GM23338 (cell line): Measurements from ENCODE around the gene PTPRA. TPM values are rescaled to one million over a fixed set of nuclear protein-coding genes. Genes with fewer than 3 reads are reported as not detected.

Source experiments
- ATAC-seq: fragments of 200-7000 bp; cut with Tn5 transposase; 3 replicates; pipeline ENCODE4 v1.9.1; 2020
- DNase-seq: peaks from one replicate; pipeline ENCODE4 v3.0.0-alpha.2; 2015; ENCODE audit warnings: low spot score
- H2AFZ ChIP-seq: fragments of 200-600 bp; sonication (generic); 2 replicates; pipeline ENCODE4 v1.8.0; 2016; ENCODE audit warnings: antibody characterized with exemption, mild to moderate bottlenecking, moderate library complexity
- H3F3A ChIP-seq: fragments of 200-600 bp; sonication (generic); replicated peaks from 2 replicates; pipeline ENCODE4 v1.8.0; 2017; ENCODE audit warnings: antibody characterized with exemption, mixed run types, low read depth
- H3K27ac ChIP-seq: fragments of 200-600 bp; sonication (generic); 2 replicates; pipeline ENCODE4 v1.6.1; 2016; ENCODE audit warnings: low read depth
- H3K27me3 ChIP-seq: fragments of 200-600 bp; sonication (generic); 2 replicates; pipeline ENCODE4 v1.8.0; 2016; ENCODE audit warnings: mild to moderate bottlenecking, mixed run types, moderate library complexity; ENCODE audit not compliant: insufficient read depth
- H3K36me3 ChIP-seq: fragments of 200-600 bp; sonication (generic); 2 replicates; pipeline ENCODE4 v1.8.0; 2016; ENCODE audit warnings: mild to moderate bottlenecking; ENCODE audit not compliant: insufficient read depth
- H3K4me1 ChIP-seq: fragments of 200-600 bp; sonication (generic); 2 replicates; pipeline ENCODE4 v1.8.0; 2016; ENCODE audit warnings: mild to moderate bottlenecking, moderate library complexity; ENCODE audit not compliant: insufficient read depth
- H3K4me2 ChIP-seq: fragments of 200-600 bp; sonication (generic); 2 replicates; pipeline ENCODE4 v1.7.1; 2017; ENCODE audit warnings: mixed run types
- H3K4me3 ChIP-seq: fragments of 200-600 bp; sonication (generic); 2 replicates; pipeline ENCODE4 v1.6.1; 2016; ENCODE audit warnings: mixed run types
- H3K79me2 ChIP-seq: fragments of 200-600 bp; sonication (generic); replicated peaks from 2 replicates; pipeline ENCODE4 v1.8.0; 2017; ENCODE audit warnings: mild to moderate bottlenecking; ENCODE audit not compliant: insufficient read depth
- H3K9me2 ChIP-seq: fragments of 200-600 bp; sonication (generic); 2 replicates; pipeline ENCODE4 v1.8.0; 2017; ENCODE audit not compliant: insufficient read depth
- H4K20me1 ChIP-seq: fragments of 200-600 bp; sonication (generic); replicated peaks from 2 replicates; pipeline ENCODE4 v1.8.0; 2017; ENCODE audit warnings: mild to moderate bottlenecking; ENCODE audit not compliant: insufficient read depth
- H3K27ac Mint-ChIP-seq: 2 replicates; pipeline ENCODE4 v1.8.0; 2020; ENCODE audit warnings: inconsistent platforms, mild to moderate bottlenecking, moderate library complexity, mixed read lengths
- H3K27me3 Mint-ChIP-seq: 3 replicates; pipeline ENCODE4 v1.8.0; 2022; ENCODE audit warnings: low read depth, mild to moderate bottlenecking, moderate library complexity, mixed read lengths, inconsistent platforms; ENCODE audit not compliant: insufficient read depth, poor library complexity
- H3K36me3 Mint-ChIP-seq: 3 replicates; pipeline ENCODE4 v1.8.0; 2021; ENCODE audit warnings: low read depth, mild to moderate bottlenecking, inconsistent platforms, moderate library complexity, mixed read lengths
- H3K4me1 Mint-ChIP-seq: 3 replicates; pipeline ENCODE4 v1.8.0; 2020; ENCODE audit warnings: mild to moderate bottlenecking, inconsistent platforms, mixed read lengths
- H3K4me3 Mint-ChIP-seq: 3 replicates; pipeline ENCODE4 v1.8.0; 2021; ENCODE audit warnings: moderate library complexity, mild to moderate bottlenecking, inconsistent platforms, mixed read lengths
- H3K9me3 Mint-ChIP-seq: 3 replicates; pipeline ENCODE4 v1.8.0; 2020; ENCODE audit warnings: moderate library complexity, mild to moderate bottlenecking, inconsistent platforms, mixed read lengths
- CREB1 ChIP-seq: fragments of 250-450 bp; sonication (Bioruptor Pico); IDR thresholded peaks from 2 replicates; pipeline ENCODE4 v1.5.0; 2020; ENCODE audit warnings: low read depth, mild to moderate bottlenecking, moderate library complexity
- EZH2 ChIP-seq: fragments of 200-600 bp; sonication (generic); IDR thresholded peaks from one replicate; pipeline ENCODE4 v1.8.0; 2017; ENCODE audit warnings: antibody characterized with exemption, mild to moderate bottlenecking, low read depth; ENCODE audit not compliant: unreplicated experiment
- EZH2phosphoT487 ChIP-seq: fragments of 200-600 bp; sonication (generic); IDR thresholded peaks from one replicate; pipeline ENCODE4 v1.8.1; 2018; ENCODE audit warnings: antibody characterized with exemption; ENCODE audit not compliant: unreplicated experiment
- JUNB ChIP-seq: IDR thresholded peaks from one replicate; pipeline ENCODE4 v1.6.1; 2016; ENCODE audit warnings: antibody characterized with exemption; ENCODE audit not compliant: unreplicated experiment
- NANOG ChIP-seq: IDR thresholded peaks from 2 replicates; pipeline ENCODE4 v1.6.1; 2016; ENCODE audit warnings: antibody characterized with exemption, borderline replicate concordance
- POLR2AphosphoS5 ChIP-seq: IDR thresholded peaks from 2 replicates; pipeline ENCODE4 v1.6.1; 2016; ENCODE audit warnings: antibody characterized with exemption, low read depth
- REST ChIP-seq: IDR thresholded peaks from one replicate; pipeline ENCODE4 v1.6.1; 2018; ENCODE audit warnings: antibody characterized with exemption; ENCODE audit not compliant: unreplicated experiment
- STAT1 ChIP-seq: IDR thresholded peaks from one replicate; pipeline ENCODE4 v1.6.1; 2016; ENCODE audit warnings: antibody characterized with exemption; ENCODE audit not compliant: unreplicated experiment
- ZNF114 ChIP-seq: fragments of 250-450 bp; sonication (Bioruptor Pico); IDR thresholded peaks from 2 replicates; pipeline ENCODE4 v1.5.0; 2020; ENCODE audit warnings: mild to moderate bottlenecking, moderate library complexity
- ZNF331 ChIP-seq: fragments of 250-450 bp; sonication (Bioruptor Pico); IDR thresholded peaks from 2 replicates; pipeline ENCODE4 v1.5.0; 2020; ENCODE audit warnings: low read depth, mild to moderate bottlenecking, moderate library complexity
- polyA plus RNA-seq: library from polyadenylated mRNA; unstranded; fragments of >200 nt; fragmentation: Nextera tagmentation; extraction: Ambion mirVana; gene quantifications from 2 replicates; pipeline ENCODE4 v1.2.1, GENCODE V29; 2016
- total RNA-seq: library from RNA; depleted of rRNA; stranded (reverse); fragments of >200 nt; shearing (Covaris generic); gene quantifications from 2 replicates; pipeline ENCODE4 v1.2.3, GENCODE V29; 2014
- TF ChIP-seq, protein P1 (sequence below), 2 experiments: fragments of 200-600 bp in 1 of 2; sonication (generic) in 1 of 2; conservative IDR thresholded peaks; 2 replicates each; pipeline versions ENCODE4 v1.5.1 to v1.6.1; 2016 to 2017; ENCODE audit warnings: antibody characterized with exemption in 2 of 2, low read depth in 2 of 2, mild to moderate bottlenecking in 2 of 2, moderate library complexity in 1 of 2
- TF ChIP-seq, protein P2 (sequence below): fragments of 250-450 bp; sonication (Bioruptor Pico); IDR thresholded peaks from 2 replicates; pipeline ENCODE4 v1.5.0; 2020; ENCODE audit warnings: mild to moderate bottlenecking, moderate library complexity
- TF ChIP-seq, protein P3 (sequence below): IDR thresholded peaks from 2 replicates; pipeline ENCODE4 v1.6.1; 2016; ENCODE audit warnings: antibody characterized with exemption

The PTPRA gene
- total and polyA plus RNA-seq, 2 experiments from 2014 or later: 37.8 to 39.3 TPM

DNA sequence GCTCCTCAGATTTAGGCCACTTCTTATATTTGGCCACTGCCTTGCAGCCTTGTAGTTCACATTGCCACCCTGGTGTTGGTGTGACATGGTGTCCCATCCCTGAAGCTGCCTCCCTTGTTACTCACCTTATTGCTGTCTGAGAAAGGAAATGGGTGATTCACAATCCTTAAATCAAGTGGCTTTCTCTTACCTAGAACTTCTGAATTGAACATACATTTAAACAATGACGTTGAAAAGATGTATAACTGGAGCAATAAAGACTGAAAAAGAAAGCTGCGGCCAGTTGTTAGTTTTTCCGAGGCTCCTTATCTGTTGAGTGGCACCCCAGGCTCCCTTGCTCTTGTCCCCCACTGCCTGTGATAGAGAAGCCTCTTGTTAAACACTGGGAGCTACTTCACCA lies 141.4 kb downstream of the PTPRA start:
- Mint-ChIP-seq H3K27ac (no peak overlapping the region), H3K27me3 (peaks cover 2% of the 10 kb centered on the region), H3K9me3 (peaks cover 11% of the 10 kb centered on the region), H3K4me3 (no peak overlapping the region), H3K4me1 (no peaks in the 10 kb centered on the region), H3K36me3 (peaks cover 39% of the 10 kb centered on the region)
- DNase-seq: no peak
- Histone ChIP-seq H3K4me1 (no peaks in the 10 kb centered on the region), H3K4me3 (no peak overlapping the region), H3K27ac (no peak overlapping the region), H3K4me2 (no peak overlapping the region), H3K79me2 (no peaks in the 10 kb centered on the region), H3K27me3 (no peaks in the 10 kb centered on the region), H3F3A (no peaks in the 10 kb centered on the region), H4K20me1 (peaks cover 5% of the 10 kb centered on the region; the same call in 1 of the 2 replicates), H2AFZ (no peak overlapping the region), H3K9me2 (0 out of 2 replicates have a peak, but pooled peaks cover 5% of the 10 kb centered on the region), H3K36me3 (peaks cover 14% of the 10 kb centered on the region)
- TF ChIP-seq POLR2AphosphoS5: no peak
- no peak for TF ChIP-seq NANOG
- TF ChIP-seq EZH2: no peak
- no peak for TF ChIP-seq CREB1 (CRISPR knock-in tag)
- TF ChIP-seq, protein P1, sequence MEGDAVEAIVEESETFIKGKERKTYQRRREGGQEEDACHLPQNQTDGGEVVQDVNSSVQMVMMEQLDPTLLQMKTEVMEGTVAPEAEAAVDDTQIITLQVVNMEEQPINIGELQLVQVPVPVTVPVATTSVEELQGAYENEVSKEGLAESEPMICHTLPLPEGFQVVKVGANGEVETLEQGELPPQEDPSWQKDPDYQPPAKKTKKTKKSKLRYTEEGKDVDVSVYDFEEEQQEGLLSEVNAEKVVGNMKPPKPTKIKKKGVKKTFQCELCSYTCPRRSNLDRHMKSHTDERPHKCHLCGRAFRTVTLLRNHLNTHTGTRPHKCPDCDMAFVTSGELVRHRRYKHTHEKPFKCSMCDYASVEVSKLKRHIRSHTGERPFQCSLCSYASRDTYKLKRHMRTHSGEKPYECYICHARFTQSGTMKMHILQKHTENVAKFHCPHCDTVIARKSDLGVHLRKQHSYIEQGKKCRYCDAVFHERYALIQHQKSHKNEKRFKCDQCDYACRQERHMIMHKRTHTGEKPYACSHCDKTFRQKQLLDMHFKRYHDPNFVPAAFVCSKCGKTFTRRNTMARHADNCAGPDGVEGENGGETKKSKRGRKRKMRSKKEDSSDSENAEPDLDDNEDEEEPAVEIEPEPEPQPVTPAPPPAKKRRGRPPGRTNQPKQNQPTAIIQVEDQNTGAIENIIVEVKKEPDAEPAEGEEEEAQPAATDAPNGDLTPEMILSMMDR (conservative IDR thresholded peaks at IDR 0.05; ENCODE audit: low read depth in 2 of 2): no peak
- TF ChIP-seq ZNF114 (CRISPR knock-in tag): no peak
- no peak for TF ChIP-seq ZNF331 (CRISPR knock-in tag)
- TF ChIP-seq, protein P2, sequence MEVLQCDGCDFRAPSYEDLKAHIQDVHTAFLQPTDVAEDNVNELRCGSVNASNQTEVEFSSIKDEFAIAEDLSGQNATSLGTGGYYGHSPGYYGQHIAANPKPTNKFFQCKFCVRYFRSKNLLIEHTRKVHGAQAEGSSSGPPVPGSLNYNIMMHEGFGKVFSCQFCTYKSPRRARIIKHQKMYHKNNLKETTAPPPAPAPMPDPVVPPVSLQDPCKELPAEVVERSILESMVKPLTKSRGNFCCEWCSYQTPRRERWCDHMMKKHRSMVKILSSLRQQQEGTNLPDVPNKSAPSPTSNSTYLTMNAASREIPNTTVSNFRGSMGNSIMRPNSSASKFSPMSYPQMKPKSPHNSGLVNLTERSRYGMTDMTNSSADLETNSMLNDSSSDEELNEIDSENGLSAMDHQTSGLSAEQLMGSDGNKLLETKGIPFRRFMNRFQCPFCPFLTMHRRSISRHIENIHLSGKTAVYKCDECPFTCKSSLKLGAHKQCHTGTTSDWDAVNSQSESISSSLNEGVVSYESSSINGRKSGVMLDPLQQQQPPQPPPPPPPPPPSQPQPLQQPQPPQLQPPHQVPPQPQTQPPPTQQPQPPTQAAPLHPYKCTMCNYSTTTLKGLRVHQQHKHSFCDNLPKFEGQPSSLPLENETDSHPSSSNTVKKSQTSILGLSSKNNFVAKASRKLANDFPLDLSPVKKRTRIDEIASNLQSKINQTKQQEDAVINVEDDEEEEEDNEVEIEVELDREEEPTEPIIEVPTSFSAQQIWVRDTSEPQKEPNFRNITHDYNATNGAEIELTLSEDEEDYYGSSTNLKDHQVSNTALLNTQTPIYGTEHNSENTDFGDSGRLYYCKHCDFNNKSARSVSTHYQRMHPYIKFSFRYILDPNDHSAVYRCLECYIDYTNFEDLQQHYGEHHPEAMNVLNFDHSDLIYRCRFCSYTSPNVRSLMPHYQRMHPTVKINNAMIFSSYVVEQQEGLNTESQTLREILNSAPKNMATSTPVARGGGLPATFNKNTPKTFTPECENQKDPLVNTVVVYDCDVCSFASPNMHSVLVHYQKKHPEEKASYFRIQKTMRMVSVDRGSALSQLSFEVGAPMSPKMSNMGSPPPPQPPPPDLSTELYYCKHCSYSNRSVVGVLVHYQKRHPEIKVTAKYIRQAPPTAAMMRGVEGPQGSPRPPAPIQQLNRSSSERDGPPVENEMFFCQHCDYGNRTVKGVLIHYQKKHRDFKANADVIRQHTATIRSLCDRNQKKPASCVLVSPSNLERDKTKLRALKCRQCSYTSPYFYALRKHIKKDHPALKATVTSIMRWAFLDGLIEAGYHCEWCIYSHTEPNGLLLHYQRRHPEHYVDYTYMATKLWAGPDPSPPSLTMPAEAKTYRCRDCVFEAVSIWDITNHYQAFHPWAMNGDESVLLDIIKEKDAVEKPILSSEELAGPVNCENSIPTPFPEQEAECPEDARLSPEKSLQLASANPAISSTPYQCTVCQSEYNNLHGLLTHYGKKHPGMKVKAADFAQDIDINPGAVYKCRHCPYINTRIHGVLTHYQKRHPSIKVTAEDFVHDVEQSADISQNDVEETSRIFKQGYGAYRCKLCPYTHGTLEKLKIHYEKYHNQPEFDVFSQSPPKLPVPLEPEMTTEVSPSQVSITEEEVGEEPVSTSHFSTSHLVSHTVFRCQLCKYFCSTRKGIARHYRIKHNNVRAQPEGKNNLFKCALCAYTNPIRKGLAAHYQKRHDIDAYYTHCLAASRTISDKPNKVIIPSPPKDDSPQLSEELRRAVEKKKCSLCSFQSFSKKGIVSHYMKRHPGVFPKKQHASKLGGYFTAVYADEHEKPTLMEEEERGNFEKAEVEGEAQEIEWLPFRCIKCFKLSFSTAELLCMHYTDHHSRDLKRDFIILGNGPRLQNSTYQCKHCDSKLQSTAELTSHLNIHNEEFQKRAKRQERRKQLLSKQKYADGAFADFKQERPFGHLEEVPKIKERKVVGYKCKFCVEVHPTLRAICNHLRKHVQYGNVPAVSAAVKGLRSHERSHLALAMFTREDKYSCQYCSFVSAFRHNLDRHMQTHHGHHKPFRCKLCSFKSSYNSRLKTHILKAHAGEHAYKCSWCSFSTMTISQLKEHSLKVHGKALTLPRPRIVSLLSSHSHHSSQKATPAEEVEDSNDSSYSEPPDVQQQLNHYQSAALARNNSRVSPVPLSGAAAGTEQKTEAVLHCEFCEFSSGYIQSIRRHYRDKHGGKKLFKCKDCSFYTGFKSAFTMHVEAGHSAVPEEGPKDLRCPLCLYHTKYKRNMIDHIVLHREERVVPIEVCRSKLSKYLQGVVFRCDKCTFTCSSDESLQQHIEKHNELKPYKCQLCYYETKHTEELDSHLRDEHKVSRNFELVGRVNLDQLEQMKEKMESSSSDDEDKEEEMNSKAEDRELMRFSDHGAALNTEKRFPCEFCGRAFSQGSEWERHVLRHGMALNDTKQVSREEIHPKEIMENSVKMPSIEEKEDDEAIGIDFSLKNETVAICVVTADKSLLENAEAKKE (CRISPR knock-in tag): no peak
- TF ChIP-seq JUNB: no peak
- TF ChIP-seq, protein P3, sequence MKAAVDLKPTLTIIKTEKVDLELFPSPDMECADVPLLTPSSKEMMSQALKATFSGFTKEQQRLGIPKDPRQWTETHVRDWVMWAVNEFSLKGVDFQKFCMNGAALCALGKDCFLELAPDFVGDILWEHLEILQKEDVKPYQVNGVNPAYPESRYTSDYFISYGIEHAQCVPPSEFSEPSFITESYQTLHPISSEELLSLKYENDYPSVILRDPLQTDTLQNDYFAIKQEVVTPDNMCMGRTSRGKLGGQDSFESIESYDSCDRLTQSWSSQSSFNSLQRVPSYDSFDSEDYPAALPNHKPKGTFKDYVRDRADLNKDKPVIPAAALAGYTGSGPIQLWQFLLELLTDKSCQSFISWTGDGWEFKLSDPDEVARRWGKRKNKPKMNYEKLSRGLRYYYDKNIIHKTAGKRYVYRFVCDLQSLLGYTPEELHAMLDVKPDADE: no peak
- TF ChIP-seq STAT1: no peak
- no peak for TF ChIP-seq EZH2phosphoT487
- no peak for TF ChIP-seq REST
- ATAC-seq: no peak
